HepG2 (cell line): ENCODE data around the gene SHC1. TPM values are rescaled to one million over a fixed set of nuclear protein-coding genes. Genes with fewer than 3 reads are reported as not detected.

Experiments used
- CCDC6 ChIP-seq: sonication (generic); formaldehyde crosslinking; IDR thresholded peaks from 2 replicates; pipeline ENCODE4 v1.8.1; 2022; ENCODE audit warnings: mild to moderate bottlenecking, missing genetic modification reagents, moderate library complexity
- GTF2F1 ChIP-seq: fragments of 150-350 bp; IDR thresholded peaks from 2 replicates; pipeline ENCODE4 v1.6.1; 2014; ENCODE audit warnings: low read length
- KLF13 ChIP-seq: sonication (generic); formaldehyde crosslinking; IDR thresholded peaks from 2 replicates; pipeline ENCODE4 v1.4.0; 2020; ENCODE audit warnings: mild to moderate bottlenecking, missing genetic modification reagents
- SNAPC5 ChIP-seq: sonication (generic); formaldehyde crosslinking; IDR thresholded peaks from 2 replicates; pipeline ENCODE4 v1.8.1; 2023; ENCODE audit warnings: mild to moderate bottlenecking, missing genetic modification reagents, borderline replicate concordance
- THYN1 ChIP-seq: sonication (generic); formaldehyde crosslinking; IDR thresholded peaks from 2 replicates; pipeline ENCODE4 v1.8.1; 2023; ENCODE audit warnings: low read depth, mild to moderate bottlenecking, moderate library complexity, missing genetic modification reagents, borderline replicate concordance
- ZNF30 ChIP-seq: sonication (generic); formaldehyde crosslinking; IDR thresholded peaks from 2 replicates; pipeline ENCODE4 v1.5.0; 2020; ENCODE audit warnings: mild to moderate bottlenecking, missing genetic modification reagents
- ZNF329 ChIP-seq: sonication (generic); formaldehyde crosslinking; IDR thresholded peaks from 2 replicates; pipeline ENCODE4 v1.9.0; 2021; ENCODE audit warnings: low read depth, mild to moderate bottlenecking, missing genetic modification reagents
- ZNF343 ChIP-seq: sonication (generic); formaldehyde crosslinking; IDR thresholded peaks from 2 replicates; pipeline ENCODE4 v1.4.0; 2020; ENCODE audit warnings: mild to moderate bottlenecking, missing genetic modification reagents
- polyA plus RNA-seq, 8 experiments: library from polyadenylated mRNA; depleted of rRNA in 3 of 8; stranded (reverse) in 7 of 8; unstranded in 1 of 8; fragments of >200 nt; fragmentation: Illumina TruSeq in 4 of 8; extraction: Trizol in 4 of 8; gene quantifications; 2 replicates each; pipeline versions ENCODE4 v1.2.1 to v1.2.3, GENCODE V29; 2011 to 2016; ENCODE audit warnings: low read depth in 4 of 8, missing spikeins in 1 of 8, mixed read lengths in 1 of 8; ENCODE audit not compliant: insufficient read depth in 1 of 8
- total RNA-seq, 5 experiments: library from RNA; depleted of rRNA; stranded (reverse); fragments of >200 nt; fragmentation: Illumina TruSeq; extraction: Trizol; gene quantifications; 2 replicates each; pipeline ENCODE4 v1.2.3, GENCODE V29; 2016; ENCODE audit warnings: low read depth in 1 of 5
- TF ChIP-seq, protein P1 (sequence below): sonication (generic); formaldehyde crosslinking; IDR thresholded peaks from 2 replicates; pipeline ENCODE4 v1.4.0; 2020; ENCODE audit warnings: missing genetic modification reagents
- TF ChIP-seq, protein P2 (sequence below): sonication (generic); formaldehyde crosslinking; IDR thresholded peaks from 2 replicates; pipeline ENCODE4 v1.5.1; 2020; ENCODE audit warnings: mild to moderate bottlenecking, missing genetic modification reagents
- TF ChIP-seq, protein P3 (sequence below): sonication (generic); formaldehyde crosslinking; IDR thresholded peaks from 2 replicates; pipeline ENCODE4 v1.5.0; 2020; ENCODE audit warnings: mild to moderate bottlenecking, missing genetic modification reagents
- TF ChIP-seq, protein P4 (sequence below): sonication (generic); formaldehyde crosslinking; IDR thresholded peaks from 2 replicates; pipeline ENCODE4 v1.8.1; 2022; ENCODE audit warnings: low read depth, mild to moderate bottlenecking, missing genetic modification reagents
- TF ChIP-seq, protein P5 (sequence below): sonication (generic); formaldehyde crosslinking; IDR thresholded peaks from 2 replicates; pipeline ENCODE4 v1.4.0; 2020; ENCODE audit warnings: missing genetic modification reagents, borderline replicate concordance

SHC1 gene
- total and polyA plus RNA-seq, 2 of the 13 experiments (the other 11 are each of a cell fraction or from before 2014, with no cell fraction given): 52.0 to 137 TPM

DNA sequence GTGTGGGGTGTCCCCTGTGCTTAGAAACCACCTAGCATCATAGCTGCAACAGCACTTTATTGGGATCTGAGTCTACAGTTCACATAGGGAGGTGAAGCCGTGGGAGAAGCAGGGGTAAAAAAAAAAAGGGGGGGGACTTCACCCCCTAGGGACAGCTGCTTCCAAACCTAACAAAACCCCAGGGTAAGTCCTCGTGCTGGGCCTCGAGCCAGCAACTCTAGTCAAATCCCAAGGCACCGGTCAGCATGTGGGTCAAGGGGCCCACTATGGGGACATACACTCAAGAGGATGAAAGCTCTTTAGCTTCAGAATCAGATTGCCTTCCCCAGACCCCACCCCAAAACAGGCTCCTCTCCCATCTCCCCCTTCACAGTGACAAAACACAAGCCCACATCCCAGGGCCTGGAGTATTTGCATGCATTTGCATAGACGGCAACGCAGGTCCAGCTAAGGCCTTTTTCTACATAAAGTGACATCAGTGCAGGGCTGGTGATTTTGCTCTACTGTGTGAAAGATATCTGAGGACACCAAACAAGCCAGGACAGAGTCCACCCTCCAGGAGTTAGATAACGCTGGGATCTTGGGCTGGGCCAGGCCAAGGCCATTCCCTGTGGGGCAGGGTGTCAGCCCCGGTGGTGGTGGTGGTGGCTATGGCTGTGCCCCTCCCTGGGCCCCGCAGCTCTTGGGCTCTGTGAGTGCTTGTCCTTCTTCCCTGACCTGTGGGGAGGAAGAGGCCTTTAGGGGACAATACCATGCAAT is 26.0 kb downstream of the SHC1 start (continued):
- TF ChIP-seq, protein P1, sequence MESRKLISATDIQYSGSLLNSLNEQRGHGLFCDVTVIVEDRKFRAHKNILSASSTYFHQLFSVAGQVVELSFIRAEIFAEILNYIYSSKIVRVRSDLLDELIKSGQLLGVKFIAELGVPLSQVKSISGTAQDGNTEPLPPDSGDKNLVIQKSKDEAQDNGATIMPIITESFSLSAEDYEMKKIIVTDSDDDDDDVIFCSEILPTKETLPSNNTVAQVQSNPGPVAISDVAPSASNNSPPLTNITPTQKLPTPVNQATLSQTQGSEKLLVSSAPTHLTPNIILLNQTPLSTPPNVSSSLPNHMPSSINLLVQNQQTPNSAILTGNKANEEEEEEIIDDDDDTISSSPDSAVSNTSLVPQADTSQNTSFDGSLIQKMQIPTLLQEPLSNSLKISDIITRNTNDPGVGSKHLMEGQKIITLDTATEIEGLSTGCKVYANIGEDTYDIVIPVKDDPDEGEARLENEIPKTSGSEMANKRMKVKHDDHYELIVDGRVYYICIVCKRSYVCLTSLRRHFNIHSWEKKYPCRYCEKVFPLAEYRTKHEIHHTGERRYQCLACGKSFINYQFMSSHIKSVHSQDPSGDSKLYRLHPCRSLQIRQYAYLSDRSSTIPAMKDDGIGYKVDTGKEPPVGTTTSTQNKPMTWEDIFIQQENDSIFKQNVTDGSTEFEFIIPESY (CRISPR knock-in tag): no peak
- TF ChIP-seq, protein P2, sequence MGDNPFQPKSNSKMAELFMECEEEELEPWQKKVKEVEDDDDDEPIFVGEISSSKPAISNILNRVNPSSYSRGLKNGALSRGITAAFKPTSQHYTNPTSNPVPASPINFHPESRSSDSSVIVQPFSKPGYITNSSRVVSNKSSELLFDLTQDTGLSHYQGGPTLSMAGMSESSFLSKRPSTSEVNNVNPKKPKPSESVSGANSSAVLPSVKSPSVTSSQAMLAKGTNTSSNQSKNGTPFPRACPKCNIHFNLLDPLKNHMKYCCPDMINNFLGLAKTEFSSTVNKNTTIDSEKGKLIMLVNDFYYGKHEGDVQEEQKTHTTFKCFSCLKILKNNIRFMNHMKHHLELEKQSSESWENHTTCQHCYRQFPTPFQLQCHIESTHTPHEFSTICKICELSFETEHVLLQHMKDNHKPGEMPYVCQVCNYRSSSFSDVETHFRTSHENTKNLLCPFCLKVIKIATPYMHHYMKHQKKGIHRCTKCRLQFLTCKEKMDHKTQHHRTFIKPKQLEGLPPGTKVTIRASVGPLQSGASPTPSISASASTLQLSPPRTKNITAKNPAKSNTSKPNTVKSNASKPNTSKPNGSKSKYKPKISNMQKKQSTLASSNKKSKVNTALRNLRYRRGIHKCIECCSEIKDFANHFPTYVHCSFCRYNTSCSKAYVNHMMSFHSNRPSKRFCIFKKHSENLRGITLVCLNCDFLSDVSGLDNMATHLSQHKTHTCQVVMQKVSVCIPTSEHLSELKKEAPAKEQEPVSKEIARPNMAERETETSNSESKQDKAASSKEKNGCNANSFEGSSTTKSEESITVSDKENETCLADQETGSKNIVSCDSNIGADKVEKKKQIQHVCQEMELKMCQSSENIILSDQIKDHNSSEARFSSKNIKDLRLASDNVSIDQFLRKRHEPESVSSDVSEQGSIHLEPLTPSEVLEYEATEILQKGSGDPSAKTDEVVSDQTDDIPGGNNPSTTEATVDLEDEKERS (CRISPR knock-in tag): peak; percentile 52; the same call in 1 of the 2 replicates
- TF ChIP-seq GTF2F1 (peak; percentile 40; the same call in 1 of the 2 replicates), ZNF30 (CRISPR knock-in tag) (no peak), KLF13 (CRISPR knock-in tag) (no peak), CCDC6 (CRISPR knock-in tag) (peak; percentile 72; the same call in 1 of the 2 replicates), THYN1 (CRISPR knock-in tag) (no peak), SNAPC5 (CRISPR knock-in tag) (no peak), ZNF329 (CRISPR knock-in tag) (no peak), ZNF343 (CRISPR knock-in tag) (no peak)
- TF ChIP-seq, protein P3, sequence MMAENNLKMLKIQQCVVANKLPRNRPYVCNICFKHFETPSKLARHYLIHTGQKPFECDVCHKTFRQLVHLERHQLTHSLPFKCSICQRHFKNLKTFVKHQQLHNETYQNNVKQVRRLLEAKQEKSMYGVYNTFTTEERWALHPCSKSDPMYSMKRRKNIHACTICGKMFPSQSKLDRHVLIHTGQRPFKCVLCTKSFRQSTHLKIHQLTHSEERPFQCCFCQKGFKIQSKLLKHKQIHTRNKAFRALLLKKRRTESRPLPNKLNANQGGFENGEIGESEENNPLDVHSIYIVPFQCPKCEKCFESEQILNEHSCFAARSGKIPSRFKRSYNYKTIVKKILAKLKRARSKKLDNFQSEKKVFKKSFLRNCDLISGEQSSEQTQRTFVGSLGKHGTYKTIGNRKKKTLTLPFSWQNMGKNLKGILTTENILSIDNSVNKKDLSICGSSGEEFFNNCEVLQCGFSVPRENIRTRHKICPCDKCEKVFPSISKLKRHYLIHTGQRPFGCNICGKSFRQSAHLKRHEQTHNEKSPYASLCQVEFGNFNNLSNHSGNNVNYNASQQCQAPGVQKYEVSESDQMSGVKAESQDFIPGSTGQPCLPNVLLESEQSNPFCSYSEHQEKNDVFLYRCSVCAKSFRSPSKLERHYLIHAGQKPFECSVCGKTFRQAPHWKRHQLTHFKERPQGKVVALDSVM (CRISPR knock-in tag): peak; percentile 46
- TF ChIP-seq, protein P4, sequence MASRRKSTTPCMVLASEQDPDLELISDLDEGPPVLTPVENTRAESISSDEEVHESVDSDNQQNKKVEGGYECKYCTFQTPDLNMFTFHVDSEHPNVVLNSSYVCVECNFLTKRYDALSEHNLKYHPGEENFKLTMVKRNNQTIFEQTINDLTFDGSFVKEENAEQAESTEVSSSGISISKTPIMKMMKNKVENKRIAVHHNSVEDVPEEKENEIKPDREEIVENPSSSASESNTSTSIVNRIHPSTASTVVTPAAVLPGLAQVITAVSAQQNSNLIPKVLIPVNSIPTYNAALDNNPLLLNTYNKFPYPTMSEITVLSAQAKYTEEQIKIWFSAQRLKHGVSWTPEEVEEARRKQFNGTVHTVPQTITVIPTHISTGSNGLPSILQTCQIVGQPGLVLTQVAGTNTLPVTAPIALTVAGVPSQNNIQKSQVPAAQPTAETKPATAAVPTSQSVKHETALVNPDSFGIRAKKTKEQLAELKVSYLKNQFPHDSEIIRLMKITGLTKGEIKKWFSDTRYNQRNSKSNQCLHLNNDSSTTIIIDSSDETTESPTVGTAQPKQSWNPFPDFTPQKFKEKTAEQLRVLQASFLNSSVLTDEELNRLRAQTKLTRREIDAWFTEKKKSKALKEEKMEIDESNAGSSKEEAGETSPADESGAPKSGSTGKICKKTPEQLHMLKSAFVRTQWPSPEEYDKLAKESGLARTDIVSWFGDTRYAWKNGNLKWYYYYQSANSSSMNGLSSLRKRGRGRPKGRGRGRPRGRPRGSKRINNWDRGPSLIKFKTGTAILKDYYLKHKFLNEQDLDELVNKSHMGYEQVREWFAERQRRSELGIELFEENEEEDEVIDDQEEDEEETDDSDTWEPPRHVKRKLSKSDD (CRISPR knock-in tag): no peak
- TF ChIP-seq, protein P5, sequence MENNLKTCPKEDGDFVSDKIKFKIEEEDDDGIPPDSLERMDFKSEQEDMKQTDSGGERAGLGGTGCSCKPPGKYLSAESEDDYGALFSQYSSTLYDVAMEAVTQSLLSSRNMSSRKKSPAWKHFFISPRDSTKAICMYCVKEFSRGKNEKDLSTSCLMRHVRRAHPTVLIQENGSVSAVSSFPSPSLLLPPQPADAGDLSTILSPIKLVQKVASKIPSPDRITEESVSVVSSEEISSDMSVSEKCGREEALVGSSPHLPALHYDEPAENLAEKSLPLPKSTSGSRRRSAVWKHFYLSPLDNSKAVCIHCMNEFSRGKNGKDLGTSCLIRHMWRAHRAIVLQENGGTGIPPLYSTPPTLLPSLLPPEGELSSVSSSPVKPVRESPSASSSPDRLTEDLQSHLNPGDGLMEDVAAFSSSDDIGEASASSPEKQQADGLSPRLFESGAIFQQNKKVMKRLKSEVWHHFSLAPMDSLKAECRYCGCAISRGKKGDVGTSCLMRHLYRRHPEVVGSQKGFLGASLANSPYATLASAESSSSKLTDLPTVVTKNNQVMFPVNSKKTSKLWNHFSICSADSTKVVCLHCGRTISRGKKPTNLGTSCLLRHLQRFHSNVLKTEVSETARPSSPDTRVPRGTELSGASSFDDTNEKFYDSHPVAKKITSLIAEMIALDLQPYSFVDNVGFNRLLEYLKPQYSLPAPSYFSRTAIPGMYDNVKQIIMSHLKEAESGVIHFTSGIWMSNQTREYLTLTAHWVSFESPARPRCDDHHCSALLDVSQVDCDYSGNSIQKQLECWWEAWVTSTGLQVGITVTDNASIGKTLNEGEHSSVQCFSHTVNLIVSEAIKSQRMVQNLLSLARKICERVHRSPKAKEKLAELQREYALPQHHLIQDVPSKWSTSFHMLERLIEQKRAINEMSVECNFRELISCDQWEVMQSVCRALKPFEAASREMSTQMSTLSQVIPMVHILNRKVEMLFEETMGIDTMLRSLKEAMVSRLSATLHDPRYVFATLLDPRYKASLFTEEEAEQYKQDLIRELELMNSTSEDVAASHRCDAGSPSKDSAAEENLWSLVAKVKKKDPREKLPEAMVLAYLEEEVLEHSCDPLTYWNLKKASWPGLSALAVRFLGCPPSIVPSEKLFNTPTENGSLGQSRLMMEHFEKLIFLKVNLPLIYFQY (CRISPR knock-in tag): peak; percentile 95; the same call in 1 of the 2 replicates
